GM19328 (cell line): ENCODE data around the gene QARS1.

Experiments
- ATAC-seq: cut with Tn5 transposase; IDR thresholded peaks from one replicate; pipeline ENCODE4 v1.9.1; 2021; ENCODE audit warnings: mild to moderate bottlenecking, moderate library complexity; ENCODE audit not compliant: unreplicated experiment

Gene QARS1

DNA sequence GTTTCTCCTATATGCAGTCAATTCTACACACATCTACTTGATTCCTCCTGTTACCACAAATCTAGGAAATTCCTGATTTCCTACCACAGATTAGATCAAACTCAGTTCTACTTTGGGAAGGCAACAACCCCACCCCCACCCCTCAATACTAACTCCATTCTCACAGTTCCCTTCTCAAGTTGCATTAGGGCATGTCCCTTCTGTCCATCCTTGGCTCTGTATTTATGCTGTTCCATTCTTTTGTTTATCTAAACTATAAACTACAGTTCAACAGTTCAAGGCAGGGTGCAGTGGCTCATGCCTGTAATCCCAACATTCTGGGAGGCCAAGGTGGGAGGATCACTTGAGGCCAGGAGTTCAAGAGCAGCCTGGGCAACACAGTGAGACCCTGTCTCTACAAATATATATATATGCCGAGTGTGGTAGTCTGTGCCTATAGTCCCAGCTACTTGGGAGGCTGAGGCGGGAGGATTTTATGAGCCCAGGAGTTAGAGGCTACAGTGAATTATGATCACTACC lies 50.2 kb downstream of the QARS1 start:
- ATAC-seq: no peak

DNA sequence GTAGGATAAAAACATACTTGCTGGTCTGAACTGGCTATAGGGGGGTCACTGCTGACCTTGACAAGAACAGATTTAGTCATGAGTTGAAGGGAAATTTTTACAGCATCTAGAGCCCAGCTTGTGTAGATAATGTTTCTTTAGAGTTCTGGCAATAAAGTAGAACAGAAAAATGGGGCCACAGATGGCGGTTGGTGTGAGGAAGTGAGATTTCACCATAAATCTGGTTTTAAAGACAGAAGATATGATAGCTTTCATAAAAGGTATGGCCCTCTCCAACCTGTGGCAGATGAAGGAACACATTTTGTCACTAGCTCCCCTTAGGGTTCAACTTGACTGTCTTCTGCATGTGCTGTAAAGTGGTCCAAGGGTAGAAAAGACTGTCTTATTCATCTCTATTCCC lies 51.0 kb downstream of the QARS1 start:
- no peak for ATAC-seq
